NCI-H1694 treated with DMSO at 0.1 percent for 48 hours (cell line): ENCODE data around the gene L3MBTL3.
"Not testable (repeated sequence)": the region's sequence is repeated elsewhere in the genome, so short reads cannot be mapped to it uniquely, and the experiment has no call there.

Experiments
- DNase-seq: peaks from one replicate; lab custom pipeline; 2025; lab: John Stamatoyannopoulos, UW

Gene L3MBTL3

DNA sequence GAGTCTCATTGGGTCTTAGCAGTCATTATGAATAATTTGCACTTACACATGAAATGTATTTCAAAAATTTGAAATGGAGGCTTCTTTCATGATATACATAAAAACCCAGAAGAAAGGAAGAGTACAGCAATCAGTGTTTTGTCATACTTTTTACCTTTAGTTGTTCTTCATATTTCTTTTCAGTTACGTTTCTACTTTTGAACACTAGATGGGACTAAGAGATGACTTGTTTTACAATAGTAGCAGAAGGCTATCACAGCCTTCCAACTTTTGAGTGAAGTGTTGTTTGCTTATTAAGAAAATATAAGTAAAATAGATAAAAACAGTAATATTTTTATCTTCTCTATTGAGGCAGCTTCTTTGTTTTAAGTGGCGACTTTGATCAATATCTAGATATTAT is 58.1 kb downstream of the L3MBTL3 start:
- no peak for DNase-seq

- DNase-seq, result no peak
Observed at GRCh38 chr6:130090796-130091195, 72.4 kb downstream of the L3MBTL3 start.

- no peak for DNase-seq
Observed at GRCh38 chr6:130093546-130093945, 75.2 kb downstream of the L3MBTL3 start.

- no peak for DNase-seq
Observed at GRCh38 chr6:130098317-130098716, 79.9 kb downstream of the L3MBTL3 start.

GRCh38 chr6:130099119-130099518 is 80.7 kb downstream of the L3MBTL3 start:
- no peak for DNase-seq

GRCh38 chr6:130105996-130106704 is 87.8 kb downstream of the L3MBTL3 start:
- DNase-seq, result no peak

- no peak for DNase-seq
Observed at GRCh38 chr6:130107710-130108109, 89.3 kb downstream of the L3MBTL3 start.

DNA sequence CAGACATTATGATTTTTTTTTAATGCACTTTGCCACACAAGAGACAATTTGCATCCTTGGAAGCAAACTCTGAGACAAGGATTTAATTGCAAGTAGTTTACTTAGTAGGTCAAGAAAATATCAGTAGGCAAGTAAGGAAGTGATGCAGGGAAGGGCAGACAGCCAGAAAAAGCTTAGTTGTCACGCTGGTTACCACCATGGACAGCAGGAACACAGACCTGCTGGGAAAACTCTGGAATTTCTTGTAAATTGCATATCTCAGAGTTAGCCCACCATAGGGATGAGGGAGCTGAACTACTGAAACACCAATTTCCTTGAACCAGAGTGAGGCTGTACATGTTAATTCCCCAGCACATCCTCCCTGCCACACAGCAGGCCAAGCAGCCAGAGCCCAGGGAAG is 92.7 kb downstream of the L3MBTL3 start:
- DNase-seq, result no peak

DNA sequence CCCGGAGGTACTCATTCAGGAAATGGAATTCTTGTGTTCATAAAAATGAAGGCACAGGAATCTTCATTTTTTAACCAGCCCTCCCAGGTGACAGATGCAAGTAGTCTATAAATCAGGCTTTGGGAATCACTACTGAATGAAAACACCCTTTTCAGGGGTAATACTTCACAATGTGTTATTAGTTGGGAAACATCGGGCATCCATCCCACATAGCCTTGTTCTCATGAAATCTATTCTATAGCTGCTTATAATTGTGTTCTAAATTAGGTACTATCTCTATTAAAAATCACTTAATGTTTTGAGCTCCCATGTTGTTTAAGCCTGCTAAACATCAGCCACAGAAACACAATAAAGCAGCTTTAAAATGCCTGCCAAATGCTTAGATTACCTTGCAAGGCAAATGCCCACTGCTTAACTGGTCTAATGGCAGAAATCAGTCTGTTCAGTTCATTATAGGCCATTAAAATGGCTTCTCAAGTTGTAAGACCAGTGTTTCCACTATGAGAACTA is 94.9 kb downstream of the L3MBTL3 start:
- no peak for DNase-seq

- no peak for DNase-seq
Observed at GRCh38 chr6:130115036-130115435, 96.7 kb downstream of the L3MBTL3 start.

- no peak for DNase-seq
Observed at GRCh38 chr6:130116273-130116672, 97.9 kb downstream of the L3MBTL3 start.

DNA sequence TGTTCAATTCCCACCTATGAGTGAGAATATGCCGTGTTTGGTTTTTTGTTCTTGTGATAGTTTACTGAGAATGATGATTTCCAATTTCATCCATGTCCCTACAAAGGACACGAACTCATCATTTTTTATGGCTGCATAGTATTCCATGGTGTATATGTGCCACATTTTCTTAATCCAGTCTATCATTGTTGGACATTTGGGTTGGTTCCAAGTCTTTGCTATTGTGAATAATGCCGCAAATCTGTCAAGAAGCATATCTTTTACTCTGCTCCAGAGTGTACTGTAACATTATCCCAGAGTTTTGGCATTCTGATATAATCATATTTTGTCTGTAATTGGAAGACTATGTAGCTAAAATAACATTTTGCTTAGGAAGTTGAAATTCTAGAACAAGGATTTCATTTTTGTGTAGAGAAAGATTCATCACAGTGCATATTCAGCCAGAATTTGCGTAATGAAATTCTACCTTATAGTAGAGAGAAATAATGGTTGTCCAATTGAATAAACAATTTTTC is 98.9 kb downstream of the L3MBTL3 start:
- DNase-seq, result not testable (repeated sequence)

DNA sequence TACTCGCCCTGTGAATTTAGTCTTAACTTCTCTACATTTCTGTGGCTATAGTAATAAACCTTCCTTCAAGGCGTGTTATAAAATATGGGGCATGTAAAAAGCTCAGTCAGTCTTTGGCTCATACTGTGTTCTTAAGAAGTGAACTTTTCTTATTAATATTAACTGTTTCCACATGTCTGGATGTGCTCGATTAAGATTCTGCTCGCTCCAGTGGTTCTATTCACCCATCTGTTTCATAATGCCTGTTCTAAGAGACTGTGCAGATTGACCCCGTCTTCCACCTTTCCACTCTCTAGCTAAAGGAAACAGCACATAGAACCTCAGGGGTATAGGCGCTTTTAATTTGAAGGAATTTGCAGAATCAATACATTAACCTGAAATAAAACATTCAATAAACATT is 99.9 kb downstream of the L3MBTL3 start:
- DNase-seq, result no peak

DNA sequence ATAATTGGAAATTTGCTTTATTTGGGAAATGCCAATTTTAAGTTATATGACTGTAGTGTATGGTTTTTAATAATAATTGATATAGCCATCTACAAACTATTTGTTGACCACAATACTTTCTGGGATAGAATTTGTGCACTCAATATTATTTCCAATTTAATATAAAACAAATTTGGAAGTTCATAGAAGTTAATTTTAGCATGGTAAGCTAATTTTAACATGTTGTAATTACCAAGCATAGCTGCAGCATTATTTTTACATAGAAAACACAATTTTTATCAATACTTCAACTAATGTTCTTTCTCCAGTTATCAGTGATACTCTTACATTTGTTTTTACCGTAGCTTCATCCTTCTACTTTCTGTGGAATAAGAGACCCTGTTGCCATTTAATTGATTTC is 100.8 kb downstream of the L3MBTL3 start:
- DNase-seq, result no peak

- DNase-seq, result no peak
Observed at GRCh38 chr6:130120731-130121130, 102.3 kb downstream of the L3MBTL3 start.

DNA sequence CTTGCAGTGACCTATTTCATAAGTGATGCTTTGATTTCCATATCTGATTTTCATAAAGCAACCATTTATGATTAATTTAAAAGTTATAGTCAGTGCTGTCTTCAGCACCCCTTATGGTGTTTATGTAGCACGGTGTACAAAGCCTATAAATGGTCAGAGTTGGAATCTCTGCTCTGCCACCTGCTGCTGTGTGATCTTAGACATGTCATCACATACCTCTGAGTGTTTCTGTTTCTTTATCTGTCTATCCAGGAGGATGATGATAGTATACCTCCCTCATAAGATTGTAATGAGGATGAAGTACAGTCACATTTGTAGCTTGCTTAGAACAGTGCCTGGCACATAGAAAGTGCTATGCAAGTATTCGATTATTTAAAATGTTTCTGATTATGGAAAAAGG is 103.9 kb downstream of the L3MBTL3 start:
- DNase-seq, result no peak

DNA sequence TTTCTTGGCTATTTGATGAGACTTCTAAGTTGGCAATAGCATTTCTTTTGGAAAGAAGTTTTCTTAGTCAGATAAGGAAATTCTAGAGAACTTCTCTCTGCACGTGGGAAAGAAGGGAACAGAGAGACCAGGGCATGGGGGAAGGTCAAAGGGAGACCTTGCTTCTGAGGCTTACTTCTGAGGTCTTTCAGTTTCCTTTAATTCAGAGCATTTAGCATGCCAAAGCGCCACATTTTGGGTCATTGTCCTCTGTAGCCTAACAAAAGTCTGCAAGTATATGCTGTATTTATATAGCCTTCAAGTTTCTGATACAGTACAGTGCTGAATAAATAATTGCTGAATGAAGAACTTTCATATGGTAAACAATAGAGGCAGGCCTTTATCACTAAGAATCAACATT is 108.8 kb downstream of the L3MBTL3 start:
- no peak for DNase-seq

GRCh38 chr6:130128326-130128725 is 109.9 kb downstream of the L3MBTL3 start:
- DNase-seq, result no peak

DNA sequence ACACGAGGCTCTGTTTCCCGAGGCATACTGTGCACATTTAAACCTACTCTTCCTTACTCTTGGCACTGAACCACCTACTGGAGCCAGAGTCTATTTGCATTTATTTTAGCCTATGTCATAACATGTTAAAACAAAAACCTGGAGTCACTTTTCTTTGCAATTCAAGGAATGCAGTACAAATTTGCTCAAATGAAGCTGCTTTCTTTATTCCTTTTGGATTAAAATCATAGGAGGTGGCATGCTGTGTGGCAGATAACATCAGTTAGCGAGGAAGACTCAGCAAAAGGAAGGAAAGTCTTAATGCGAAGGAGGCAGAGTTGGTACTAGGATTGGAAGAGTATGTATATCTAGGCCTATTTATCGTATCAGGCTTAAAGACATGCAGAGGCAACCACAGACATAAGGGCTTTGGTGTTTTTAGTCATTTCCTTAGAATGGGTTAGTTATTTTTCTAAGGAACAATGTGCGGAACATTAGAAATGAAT is 111.4 kb downstream of the L3MBTL3 start:
- DNase-seq, result no peak

GRCh38 chr6:130132286-130132701 is 113.9 kb downstream of the L3MBTL3 start:
- DNase-seq, result no peak

- DNase-seq, result no peak
Observed at GRCh38 chr6:130134582-130134981, 116.2 kb downstream of the L3MBTL3 start.

DNA sequence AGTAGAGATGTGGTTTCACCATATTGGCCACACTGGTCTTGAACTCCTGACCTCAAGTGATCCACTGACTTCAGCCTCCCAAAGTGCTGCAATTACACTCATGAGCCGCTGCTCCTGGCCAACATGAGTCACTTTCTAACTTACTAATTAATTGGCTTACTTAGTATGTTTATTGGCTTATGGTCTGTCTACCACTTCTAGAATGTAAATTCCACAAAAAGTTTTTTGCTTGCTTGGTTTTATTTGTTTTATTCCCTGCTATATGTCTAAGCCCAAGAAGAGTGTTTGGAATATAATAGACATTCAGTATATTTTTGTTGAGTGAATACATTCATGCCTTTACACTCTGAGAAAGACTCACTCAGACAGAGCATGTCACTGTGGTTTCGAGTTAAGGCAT is 118.4 kb downstream of the L3MBTL3 start:
- DNase-seq, result no peak

DNA sequence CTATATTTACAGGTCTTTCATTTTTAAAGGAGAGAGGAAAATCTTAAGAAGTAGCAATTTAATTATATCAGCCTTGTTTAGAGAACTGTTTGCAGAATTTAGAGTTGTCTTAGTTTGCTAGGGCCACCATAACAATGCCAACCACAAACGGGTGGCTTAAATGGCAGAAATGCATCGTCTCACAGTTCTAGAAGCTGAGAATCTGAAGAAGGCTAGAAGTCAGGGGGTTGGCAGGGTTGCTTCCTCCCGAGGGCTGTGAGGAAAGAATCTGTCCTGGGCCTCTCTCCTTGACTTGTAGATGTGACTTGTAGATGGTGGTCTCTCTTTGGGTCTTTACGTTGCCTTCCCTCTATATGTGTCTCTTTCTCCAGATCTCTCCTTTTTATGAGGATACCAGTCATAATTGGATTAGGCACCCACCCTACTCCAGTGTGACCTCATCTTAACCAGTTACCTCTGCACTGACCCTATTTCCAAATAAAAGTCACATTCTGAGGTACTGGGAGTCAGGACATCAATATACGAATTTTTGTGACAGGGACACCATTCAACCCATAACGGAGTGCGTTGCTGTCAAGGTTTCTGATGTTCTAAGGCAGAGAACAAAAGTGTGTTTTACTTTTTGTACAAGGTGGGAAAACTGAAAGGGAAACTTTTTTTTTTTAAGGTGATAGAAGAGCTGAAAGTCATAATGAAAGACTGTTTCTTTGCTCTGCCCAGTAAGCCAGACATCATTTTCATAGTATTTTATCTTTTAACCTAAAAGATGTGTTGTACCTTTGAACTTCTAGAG is 119.9 kb downstream of the L3MBTL3 start:
- no peak for DNase-seq
